HepG2 (cell line): Measurements from ENCODE around the gene SAMD14.

Experiments
- ATF1 ChIP-seq: IDR thresholded peaks from 2 replicates; pipeline ENCODE4 v1.6.1; 2016; ENCODE audit warnings: mild to moderate bottlenecking, control low read depth
- CEBPB ChIP-seq: IDR thresholded peaks from 2 replicates; pipeline ENCODE4 v1.6.1; 2011; ENCODE audit warnings: low read depth, low read length, improper control_type of control experiment, borderline replicate concordance
- EZH2 ChIP-seq: conservative IDR thresholded peaks from 2 replicates; pipeline ENCODE4 v1.6.1; 2012; ENCODE audit warnings: mild to moderate bottlenecking, low read depth, low read length, moderate library complexity
- MTF2 ChIP-seq: sonication (generic); formaldehyde crosslinking; IDR thresholded peaks from 2 replicates; pipeline ENCODE4 v1.5.0; 2020; ENCODE audit warnings: missing genetic modification reagents, borderline replicate concordance
- POLR2A ChIP-seq, 2 experiments: IDR thresholded peaks; 2 replicates each; pipeline ENCODE4 v1.6.1; 2011; ENCODE audit warnings: low read depth in 2 of 2, low read length in 2 of 2, mild to moderate bottlenecking in 1 of 2, moderate library complexity in 1 of 2; ENCODE audit not compliant: insufficient read depth in 1 of 2
- POLR2AphosphoS5 ChIP-seq: IDR thresholded peaks from 2 replicates; pipeline ENCODE4 v1.6.1; 2012; ENCODE audit warnings: low read depth, low read length
- SYNCRIP ChIP-seq: fragments of 200-400 bp; formaldehyde crosslinking; IDR thresholded peaks from 2 replicates; pipeline ENCODE4 v1.6.1; 2018; ENCODE audit warnings: mild to moderate bottlenecking, low read depth, low read length; ENCODE audit not compliant: insufficient read depth
- ZNF274 ChIP-seq: sonication (generic); formaldehyde crosslinking; IDR thresholded peaks from 2 replicates; pipeline ENCODE4 v1.5.1; 2020; ENCODE audit warnings: mild to moderate bottlenecking, missing genetic modification reagents
- ZSCAN30 ChIP-seq: sonication (generic); formaldehyde crosslinking; IDR thresholded peaks from 2 replicates; pipeline ENCODE4 v1.5.0; 2020; ENCODE audit warnings: mild to moderate bottlenecking, missing genetic modification reagents
- TF ChIP-seq, protein P1 (sequence below): sonication (generic); formaldehyde crosslinking; conservative IDR thresholded peaks from 2 replicates; pipeline ENCODE4 v1.4.0; 2020; ENCODE audit warnings: missing genetic modification reagents
- TF ChIP-seq, protein P2 (sequence below): sonication (generic); formaldehyde crosslinking; IDR thresholded peaks from 2 replicates; pipeline ENCODE4 v1.5.0; 2020; ENCODE audit warnings: mild to moderate bottlenecking, missing genetic modification reagents, moderate library complexity
- TF ChIP-seq, protein P3 (sequence below): sonication (generic); formaldehyde crosslinking; IDR thresholded peaks from 2 replicates; pipeline ENCODE4 v1.4.0; 2020; ENCODE audit warnings: missing genetic modification reagents

DNA sequence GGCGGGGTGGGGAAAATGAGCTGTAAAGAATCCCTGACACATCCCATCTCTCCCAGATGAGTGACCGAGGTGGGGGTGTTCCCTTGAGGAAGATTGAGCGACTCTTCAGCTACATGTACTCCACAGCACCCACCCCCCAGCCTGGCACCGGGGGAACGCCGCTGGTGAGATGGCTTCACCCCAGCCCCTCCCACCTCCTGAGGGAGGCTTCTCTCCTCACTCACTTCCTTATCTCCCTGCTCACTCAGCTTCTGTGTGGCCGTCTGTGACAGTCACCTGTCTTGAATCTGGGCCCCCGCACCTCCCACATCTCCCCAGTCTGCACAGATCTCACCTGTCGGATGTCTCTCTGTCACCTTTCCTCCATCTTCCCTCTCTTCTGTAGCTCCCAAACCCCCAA, 21.4 kb downstream of the SAMD14 start:
- no peak for TF ChIP-seq POLR2AphosphoS5
- no peak for TF ChIP-seq POLR2A (IDR thresholded peaks at IDR 0.05; ENCODE audit: insufficient read depth in 1 of 2, low read depth in 2 of 2, low read length in 2 of 2)
- TF ChIP-seq ZNF274 = no peak
- TF ChIP-seq EZH2 = no peak
- no peak for TF ChIP-seq SYNCRIP
- TF ChIP-seq MTF2 (CRISPR knock-in tag) = no peak
- TF ChIP-seq ZSCAN30 = no peak
- TF ChIP-seq, protein P1, sequence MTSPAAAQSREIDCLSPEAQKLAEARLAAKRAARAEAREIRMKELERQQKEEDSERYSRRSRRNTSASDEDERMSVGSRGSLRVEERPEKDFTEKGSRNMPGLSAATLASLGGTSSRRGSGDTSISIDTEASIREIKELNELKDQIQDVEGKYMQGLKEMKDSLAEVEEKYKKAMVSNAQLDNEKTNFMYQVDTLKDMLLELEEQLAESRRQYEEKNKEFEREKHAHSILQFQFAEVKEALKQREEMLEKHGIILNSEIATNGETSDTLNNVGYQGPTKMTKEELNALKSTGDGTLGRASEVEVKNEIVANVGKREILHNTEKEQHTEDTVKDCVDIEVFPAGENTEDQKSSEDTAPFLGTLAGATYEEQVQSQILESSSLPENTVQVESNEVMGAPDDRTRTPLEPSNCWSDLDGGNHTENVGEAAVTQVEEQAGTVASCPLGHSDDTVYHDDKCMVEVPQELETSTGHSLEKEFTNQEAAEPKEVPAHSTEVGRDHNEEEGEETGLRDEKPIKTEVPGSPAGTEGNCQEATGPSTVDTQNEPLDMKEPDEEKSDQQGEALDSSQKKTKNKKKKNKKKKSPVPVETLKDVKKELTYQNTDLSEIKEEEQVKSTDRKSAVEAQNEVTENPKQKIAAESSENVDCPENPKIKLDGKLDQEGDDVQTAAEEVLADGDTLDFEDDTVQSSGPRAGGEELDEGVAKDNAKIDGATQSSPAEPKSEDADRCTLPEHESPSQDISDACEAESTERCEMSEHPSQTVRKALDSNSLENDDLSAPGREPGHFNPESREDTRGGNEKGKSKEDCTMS (CRISPR knock-in tag) = no peak
- TF ChIP-seq CEBPB = no peak
- TF ChIP-seq, protein P2, sequence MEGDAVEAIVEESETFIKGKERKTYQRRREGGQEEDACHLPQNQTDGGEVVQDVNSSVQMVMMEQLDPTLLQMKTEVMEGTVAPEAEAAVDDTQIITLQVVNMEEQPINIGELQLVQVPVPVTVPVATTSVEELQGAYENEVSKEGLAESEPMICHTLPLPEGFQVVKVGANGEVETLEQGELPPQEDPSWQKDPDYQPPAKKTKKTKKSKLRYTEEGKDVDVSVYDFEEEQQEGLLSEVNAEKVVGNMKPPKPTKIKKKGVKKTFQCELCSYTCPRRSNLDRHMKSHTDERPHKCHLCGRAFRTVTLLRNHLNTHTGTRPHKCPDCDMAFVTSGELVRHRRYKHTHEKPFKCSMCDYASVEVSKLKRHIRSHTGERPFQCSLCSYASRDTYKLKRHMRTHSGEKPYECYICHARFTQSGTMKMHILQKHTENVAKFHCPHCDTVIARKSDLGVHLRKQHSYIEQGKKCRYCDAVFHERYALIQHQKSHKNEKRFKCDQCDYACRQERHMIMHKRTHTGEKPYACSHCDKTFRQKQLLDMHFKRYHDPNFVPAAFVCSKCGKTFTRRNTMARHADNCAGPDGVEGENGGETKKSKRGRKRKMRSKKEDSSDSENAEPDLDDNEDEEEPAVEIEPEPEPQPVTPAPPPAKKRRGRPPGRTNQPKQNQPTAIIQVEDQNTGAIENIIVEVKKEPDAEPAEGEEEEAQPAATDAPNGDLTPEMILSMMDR (CRISPR knock-in tag) = no peak
- TF ChIP-seq, protein P3, sequence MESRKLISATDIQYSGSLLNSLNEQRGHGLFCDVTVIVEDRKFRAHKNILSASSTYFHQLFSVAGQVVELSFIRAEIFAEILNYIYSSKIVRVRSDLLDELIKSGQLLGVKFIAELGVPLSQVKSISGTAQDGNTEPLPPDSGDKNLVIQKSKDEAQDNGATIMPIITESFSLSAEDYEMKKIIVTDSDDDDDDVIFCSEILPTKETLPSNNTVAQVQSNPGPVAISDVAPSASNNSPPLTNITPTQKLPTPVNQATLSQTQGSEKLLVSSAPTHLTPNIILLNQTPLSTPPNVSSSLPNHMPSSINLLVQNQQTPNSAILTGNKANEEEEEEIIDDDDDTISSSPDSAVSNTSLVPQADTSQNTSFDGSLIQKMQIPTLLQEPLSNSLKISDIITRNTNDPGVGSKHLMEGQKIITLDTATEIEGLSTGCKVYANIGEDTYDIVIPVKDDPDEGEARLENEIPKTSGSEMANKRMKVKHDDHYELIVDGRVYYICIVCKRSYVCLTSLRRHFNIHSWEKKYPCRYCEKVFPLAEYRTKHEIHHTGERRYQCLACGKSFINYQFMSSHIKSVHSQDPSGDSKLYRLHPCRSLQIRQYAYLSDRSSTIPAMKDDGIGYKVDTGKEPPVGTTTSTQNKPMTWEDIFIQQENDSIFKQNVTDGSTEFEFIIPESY = no peak
- TF ChIP-seq ATF1 (CRISPR knock-in tag) = no peak
